Nephron progenitor cell (in vitro differentiated cells): ENCODE measurements around the gene KRT37.
"Not testable (repeated sequence)": the region's sequence is repeated elsewhere in the genome, so short reads cannot be mapped to it uniquely, and the experiment has no call there.

Experiments
- DNase-seq: peaks from one replicate; pipeline ENCODE4 v3.0.0; 2021
- H3K27ac Mint-ChIP-seq: 2 replicates; pipeline ENCODE4 v1.8.0; 2021; ENCODE audit warnings: mild to moderate bottlenecking, moderate library complexity, mixed read lengths
- H3K27me3 Mint-ChIP-seq: 2 replicates; pipeline ENCODE4 v1.8.0; 2021; ENCODE audit warnings: mild to moderate bottlenecking, low read depth, mixed read lengths; ENCODE audit not compliant: poor library complexity
- H3K36me3 Mint-ChIP-seq: 2 replicates; pipeline ENCODE4 v1.8.0; 2021; ENCODE audit warnings: low read depth, mixed read lengths
- H3K4me1 Mint-ChIP-seq: 2 replicates; pipeline ENCODE4 v1.8.0; 2021; ENCODE audit warnings: mixed read lengths
- H3K4me3 Mint-ChIP-seq: 2 replicates; pipeline ENCODE4 v1.8.0; 2021; ENCODE audit warnings: mild to moderate bottlenecking, moderate library complexity, mixed read lengths
- H3K9me3 Mint-ChIP-seq: 2 replicates; pipeline ENCODE4 v1.8.0; 2021; ENCODE audit warnings: mild to moderate bottlenecking, moderate library complexity, mixed read lengths
- CTCF ChIP-seq: fragments of 200-600 bp; sonication (generic); IDR thresholded peaks from 2 replicates; pipeline ENCODE4 v1.5.0; 2021; ENCODE audit warnings: antibody characterized with exemption

Gene KRT37

GRCh38 chr17:41434415-41434814, 10.0 kb upstream of the KRT37 start:
- DNase-seq = no peak
- H3K36me3 Mint-ChIP-seq = no peaks in the 10 kb centered on the region
- H3K4me3 Mint-ChIP-seq = no peak overlapping the region
- H3K4me1 Mint-ChIP-seq = peaks cover 14% of the 10 kb centered on the region
- H3K27ac Mint-ChIP-seq = peak overlapping the region; percentile 66
- TF ChIP-seq CTCF = no peak
- H3K9me3 Mint-ChIP-seq = no peaks in the 10 kb centered on the region
- no peaks in the 10 kb centered on the region for H3K27me3 Mint-ChIP-seq

GRCh38 chr17:41434005-41434404, 9.6 kb upstream of the KRT37 start:
- Mint-ChIP-seq H3K4me3 (no peak overlapping the region), H3K9me3 (no peaks in the 10 kb centered on the region), H3K27ac (peak overlapping the region; percentile 33), H3K27me3 (no peaks in the 10 kb centered on the region), H3K36me3 (no peaks in the 10 kb centered on the region), H3K4me1 (peaks cover 14% of the 10 kb centered on the region)
- DNase-seq = no peak
- TF ChIP-seq CTCF = no peak

- Mint-ChIP-seq H3K27ac (no peak overlapping the region), H3K27me3 (no peaks in the 10 kb centered on the region), H3K36me3 (no peaks in the 10 kb centered on the region), H3K4me3 (no peak overlapping the region), H3K9me3 (no peaks in the 10 kb centered on the region), H3K4me1 (peaks cover 14% of the 10 kb centered on the region)
- no peak for TF ChIP-seq CTCF
- DNase-seq = no peak
These were observed 9.2 kb upstream of the KRT37 start for GRCh38 chr17:41433586-41433985.

- H3K4me1 Mint-ChIP-seq = peaks cover 14% of the 10 kb centered on the region
- not testable (repeated sequence) for H3K9me3 Mint-ChIP-seq, H3K36me3 Mint-ChIP-seq, H3K4me3 Mint-ChIP-seq, DNase-seq, H3K27me3 Mint-ChIP-seq, H3K27ac Mint-ChIP-seq
These were observed 6.0 kb upstream of the KRT37 start for GRCh38 chr17:41430376-41430775.

- H3K9me3 Mint-ChIP-seq = no peaks in the 10 kb centered on the region
- no peak for DNase-seq
- H3K4me3 Mint-ChIP-seq = no peak overlapping the region
- TF ChIP-seq CTCF = no peak
- H3K4me1 Mint-ChIP-seq = peaks cover 13% of the 10 kb centered on the region
- no peaks in the 10 kb centered on the region for H3K36me3 Mint-ChIP-seq
- no peaks in the 10 kb centered on the region for H3K27me3 Mint-ChIP-seq
- H3K27ac Mint-ChIP-seq = no peak overlapping the region
These were observed 5.3 kb upstream of the KRT37 start for GRCh38 chr17:41429667-41430066.

- Mint-ChIP-seq H3K9me3 (no peaks in the 10 kb centered on the region), H3K4me1 (peaks cover 5% of the 10 kb centered on the region), H3K4me3 (no peak overlapping the region), H3K27ac (no peak overlapping the region), H3K36me3 (no peaks in the 10 kb centered on the region), H3K27me3 (no peaks in the 10 kb centered on the region)
- no peak for TF ChIP-seq CTCF
- DNase-seq = no peak
These were observed 4.4 kb upstream of the KRT37 start for GRCh38 chr17:41428591-41429291.

- H3K9me3 Mint-ChIP-seq, DNase-seq, H3K27me3 Mint-ChIP-seq, H3K4me3 Mint-ChIP-seq, H3K27ac Mint-ChIP-seq, H3K4me1 Mint-ChIP-seq, H3K36me3 Mint-ChIP-seq: not testable (repeated sequence)
These were observed 1.8 kb downstream of the KRT37 start for GRCh38 chr17:41422586-41422985.
